Measurements from ENCODE around the gene CISTR. TPM values are rescaled to one million over a fixed set of nuclear protein-coding genes. Genes with fewer than 3 reads are reported as not detected.
"Not testable (repeated sequence)": the region's sequence is repeated elsewhere in the genome, so short reads cannot be mapped to it uniquely, and the experiment has no call there.

CISTR gene
- total RNA-seq, 1 experiment from 2014 or later: not detected

- Histone ChIP-seq H3K4me3 (no peak overlapping the region), H3K27ac (no peak overlapping the region), H3K27me3 (peaks cover 7% of the 10 kb centered on the region; the same call in 1 of the 2 replicates), H3K9me3 (replicated peaks) (no peaks in the 10 kb centered on the region), H3K36me3 (no peaks in the 10 kb centered on the region), H3K4me1 (no peaks in the 10 kb centered on the region)
- DNase-seq: no peak
Observed at GRCh38 chr12:53777412-53777811, 25.6 kb upstream of the CISTR start.

GRCh38 chr12:53776872-53777271 lies 25.1 kb upstream of the CISTR start:
- Histone ChIP-seq H3K4me1 (no peaks in the 10 kb centered on the region), H3K9me3 (replicated peaks) (no peaks in the 10 kb centered on the region), H3K27ac (no peak overlapping the region), H3K4me3 (no peak overlapping the region), H3K27me3 (peaks cover 10% of the 10 kb centered on the region; the same call in 1 of the 2 replicates), H3K36me3 (no peaks in the 10 kb centered on the region)
- no peak for DNase-seq

DNA sequence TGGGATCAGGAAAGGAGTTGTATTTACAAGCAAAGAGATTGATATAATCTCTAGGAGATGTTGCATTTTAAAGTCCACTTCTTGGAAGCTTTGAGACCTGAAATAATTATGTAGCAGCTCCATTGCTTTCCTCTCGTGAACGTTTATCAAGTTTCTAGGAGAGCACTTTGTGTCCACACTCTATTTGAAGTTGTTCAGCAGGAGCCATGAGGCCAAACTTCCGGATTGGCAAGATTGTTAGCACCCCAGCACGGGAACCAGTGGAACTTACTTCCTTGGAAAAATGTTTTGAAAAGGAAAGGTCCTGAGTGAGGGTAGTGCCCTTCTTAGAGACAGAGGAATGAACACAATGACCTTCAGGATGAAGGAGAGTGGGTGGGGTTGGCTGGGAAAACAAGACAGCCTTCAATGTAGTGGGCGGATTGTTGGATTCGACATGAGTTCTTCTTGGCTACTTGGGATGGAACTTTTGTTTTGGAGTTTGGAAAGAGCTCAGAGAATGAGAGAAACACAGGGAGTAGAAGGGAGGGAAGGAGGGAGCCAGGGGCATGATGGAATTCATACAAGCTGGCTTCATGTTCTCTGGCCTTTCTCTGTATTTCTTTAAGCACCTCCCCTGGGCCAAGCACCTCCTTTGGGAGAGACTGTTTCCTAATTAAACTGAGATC lies 23.8 kb upstream of the CISTR start:
- no peaks in the 10 kb centered on the region for H3K4me1 ChIP-seq
- H3K27me3 ChIP-seq: peaks cover 10% of the 10 kb centered on the region; the same call in 1 of the 2 replicates
- H3K4me3 ChIP-seq: no peak overlapping the region
- no peak for DNase-seq
- no peaks in the 10 kb centered on the region for H3K9me3 ChIP-seq (replicated peaks)
- no peaks in the 10 kb centered on the region for H3K36me3 ChIP-seq
- H3K27ac ChIP-seq: no peak overlapping the region

DNA sequence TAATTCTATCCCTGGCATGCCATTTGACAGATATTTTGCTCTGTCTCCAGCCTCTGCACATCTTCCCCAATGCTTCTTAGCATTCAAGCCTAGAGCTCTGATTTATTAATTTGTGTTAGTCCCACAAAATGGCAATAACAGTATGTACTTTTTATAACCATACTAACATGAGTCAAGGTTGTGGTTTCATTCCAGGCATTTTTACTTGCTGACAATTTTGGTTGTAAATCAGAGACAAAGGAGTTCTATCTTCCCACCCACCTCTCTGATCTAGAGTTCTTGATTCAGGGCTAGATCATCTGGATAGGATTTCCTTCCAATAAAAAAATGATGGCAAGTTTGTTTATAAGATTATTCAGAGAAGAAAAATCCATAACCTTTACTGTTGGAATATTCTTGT lies 18.5 kb upstream of the CISTR start:
- Histone ChIP-seq H3K27me3 (peaks cover 12% of the 10 kb centered on the region; the same call in 1 of the 2 replicates), H3K27ac (no peak overlapping the region), H3K4me1 (no peaks in the 10 kb centered on the region; the same call in 1 of the 2 replicates), H3K36me3 (no peaks in the 10 kb centered on the region), H3K4me3 (no peak overlapping the region), H3K9me3 (replicated peaks) (no peaks in the 10 kb centered on the region)
- DNase-seq: no peak

DNA sequence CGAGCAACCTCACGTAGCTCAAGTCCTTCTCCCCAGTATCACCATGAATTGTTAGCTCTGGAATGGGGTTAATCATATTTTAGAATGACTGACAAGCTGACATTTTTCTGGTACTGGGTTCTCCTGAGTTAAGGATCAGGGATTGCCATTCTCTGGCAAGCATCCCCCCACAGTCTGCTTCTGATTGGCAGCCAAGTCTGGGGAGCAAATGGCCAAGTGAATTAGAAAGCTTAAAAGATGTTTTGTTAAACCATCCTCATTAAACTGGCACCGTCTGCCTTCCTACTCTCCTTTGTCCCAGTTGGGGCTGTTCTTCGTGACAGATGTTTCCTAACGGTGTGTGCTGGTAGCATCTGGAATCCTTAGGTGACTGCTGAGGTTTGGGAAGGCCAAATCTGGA lies 17.2 kb upstream of the CISTR start:
- no peak overlapping the region for H3K4me3 ChIP-seq
- no peaks in the 10 kb centered on the region; the same call in 1 of the 2 replicates for H3K4me1 ChIP-seq
- peaks cover 16% of the 10 kb centered on the region; the same call in 1 of the 2 replicates for H3K27me3 ChIP-seq
- DNase-seq: no peak
- H3K9me3 ChIP-seq (replicated peaks): no peaks in the 10 kb centered on the region
- H3K36me3 ChIP-seq: no peaks in the 10 kb centered on the region
- H3K27ac ChIP-seq: no peak overlapping the region

DNA sequence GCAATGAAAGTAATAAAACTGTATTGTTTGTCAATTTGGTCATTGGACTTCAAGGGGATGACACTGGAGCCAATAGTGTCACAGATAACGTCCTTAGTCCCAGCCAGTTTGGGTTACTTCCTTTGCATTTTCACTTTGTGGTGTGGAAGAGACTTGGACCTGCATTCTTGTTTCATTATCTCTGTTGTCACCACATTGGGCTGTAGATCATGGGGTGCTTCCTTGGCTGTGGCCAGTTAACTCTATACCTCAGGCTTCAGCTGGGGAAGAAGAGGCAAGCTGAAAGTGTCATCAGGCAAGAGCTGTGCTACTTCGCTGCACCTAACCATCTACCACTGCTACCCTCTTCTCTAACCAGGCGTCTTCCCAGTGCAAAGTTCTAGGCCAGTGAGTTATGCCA lies 15.1 kb upstream of the CISTR start:
- no peak overlapping the region for H3K27ac ChIP-seq
- DNase-seq: no peak
- H3K9me3 ChIP-seq (replicated peaks): no peaks in the 10 kb centered on the region
- H3K4me3 ChIP-seq: no peak overlapping the region
- H3K36me3 ChIP-seq: no peaks in the 10 kb centered on the region
- H3K27me3 ChIP-seq: peaks cover 13% of the 10 kb centered on the region; the same call in 1 of the 2 replicates
- no peaks in the 10 kb centered on the region; the same call in 1 of the 2 replicates for H3K4me1 ChIP-seq

GRCh38 chr12:53765891-53766290 lies 14.1 kb upstream of the CISTR start:
- Histone ChIP-seq H3K36me3 (no peaks in the 10 kb centered on the region), H3K4me3 (no peak overlapping the region), H3K27ac (no peak overlapping the region), H3K4me1 (no peaks in the 10 kb centered on the region; the same call in 1 of the 2 replicates), H3K9me3 (replicated peaks) (no peaks in the 10 kb centered on the region), H3K27me3 (peaks cover 13% of the 10 kb centered on the region; the same call in 1 of the 2 replicates)
- DNase-seq: no peak

DNA sequence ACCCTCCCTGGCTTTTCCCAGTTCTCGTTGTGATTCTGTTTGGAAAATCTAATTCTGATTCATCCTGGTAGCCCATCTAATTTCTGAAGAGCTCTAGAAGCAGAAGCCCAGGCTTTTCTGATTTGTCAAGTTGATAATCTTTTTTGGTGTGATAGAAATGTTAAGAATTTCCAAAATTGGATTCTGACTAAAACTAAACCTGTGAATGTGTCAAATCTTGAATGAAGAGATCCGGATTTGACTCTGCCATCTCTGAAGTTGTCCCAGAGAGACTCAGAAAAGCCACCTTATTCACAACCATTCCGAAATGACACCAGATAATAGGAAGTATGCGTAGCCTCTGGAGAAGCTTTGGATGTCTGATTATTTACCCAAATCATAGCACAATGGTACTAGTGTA lies 12.8 kb upstream of the CISTR start:
- Histone ChIP-seq H3K27ac (no peak overlapping the region), H3K4me3 (no peak overlapping the region), H3K4me1 (no peaks in the 10 kb centered on the region), H3K36me3 (no peaks in the 10 kb centered on the region), H3K9me3 (replicated peaks) (no peaks in the 10 kb centered on the region), H3K27me3 (peaks cover 13% of the 10 kb centered on the region; the same call in 1 of the 2 replicates)
- no peak for DNase-seq

GRCh38 chr12:53762793-53763192 lies 11.0 kb upstream of the CISTR start:
- DNase-seq; H3K4me3 ChIP-seq; H3K9me3 ChIP-seq (replicated peaks); H3K27ac ChIP-seq; H3K36me3 ChIP-seq; H3K4me1 ChIP-seq: not testable (repeated sequence)
- H3K27me3 ChIP-seq: peaks cover 13% of the 10 kb centered on the region

- H3K4me1 ChIP-seq: no peaks in the 10 kb centered on the region
- no peak for DNase-seq
- H3K9me3 ChIP-seq (replicated peaks): no peaks in the 10 kb centered on the region
- H3K4me3 ChIP-seq: no peak overlapping the region
- H3K36me3 ChIP-seq: no peaks in the 10 kb centered on the region
- H3K27me3 ChIP-seq: peaks cover 15% of the 10 kb centered on the region
- H3K27ac ChIP-seq: no peak overlapping the region
Observed at GRCh38 chr12:53761306-53761705, 9.5 kb upstream of the CISTR start.

DNA sequence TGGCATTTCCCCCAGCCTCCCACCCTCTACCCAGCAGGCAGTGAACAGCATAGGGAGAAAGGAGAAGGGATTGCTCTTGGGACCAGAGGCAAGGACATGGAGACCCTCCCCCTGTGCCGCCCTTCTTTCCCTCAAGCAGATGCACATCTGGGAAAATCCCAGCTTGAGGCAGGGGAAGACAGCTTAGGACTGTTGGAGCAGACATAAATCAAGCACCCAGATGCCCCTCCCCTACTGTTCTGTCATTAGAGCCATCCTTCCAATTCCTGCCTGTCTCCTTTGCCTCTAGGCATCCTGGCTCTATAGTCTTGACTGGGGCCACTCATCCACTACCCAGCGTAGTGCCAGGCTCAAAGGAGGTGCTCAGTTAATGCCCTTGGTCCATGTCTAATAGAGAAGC lies 7.5 kb upstream of the CISTR start:
- H3K36me3 ChIP-seq: no peaks in the 10 kb centered on the region
- peaks cover 6% of the 10 kb centered on the region for H3K27me3 ChIP-seq
- H3K9me3 ChIP-seq (replicated peaks): no peaks in the 10 kb centered on the region
- DNase-seq: no peak
- H3K4me1 ChIP-seq: no peaks in the 10 kb centered on the region
- H3K4me3 ChIP-seq: no peak overlapping the region
- H3K27ac ChIP-seq: no peak overlapping the region

GRCh38 chr12:53758730-53759103 lies 6.9 kb upstream of the CISTR start:
- Histone ChIP-seq H3K9me3 (replicated peaks) (no peaks in the 10 kb centered on the region), H3K4me1 (no peaks in the 10 kb centered on the region), H3K36me3 (no peaks in the 10 kb centered on the region), H3K27me3 (peaks cover 6% of the 10 kb centered on the region), H3K4me3 (no peak overlapping the region), H3K27ac (no peak overlapping the region)
- DNase-seq: no peak

- no peaks in the 10 kb centered on the region for H3K9me3 ChIP-seq (replicated peaks)
- no peaks in the 10 kb centered on the region for H3K4me1 ChIP-seq
- H3K27me3 ChIP-seq: peaks cover 6% of the 10 kb centered on the region
- no peaks in the 10 kb centered on the region for H3K36me3 ChIP-seq
- H3K27ac ChIP-seq: no peak overlapping the region
- no peak for DNase-seq
- H3K4me3 ChIP-seq: no peak overlapping the region
Observed at GRCh38 chr12:53758081-53758729, 6.4 kb upstream of the CISTR start.

GRCh38 chr12:53757101-53757770 lies 5.5 kb upstream of the CISTR start:
- H3K4me1 ChIP-seq: no peaks in the 10 kb centered on the region
- H3K9me3 ChIP-seq (replicated peaks): no peaks in the 10 kb centered on the region
- H3K27ac ChIP-seq: no peak overlapping the region
- no peaks in the 10 kb centered on the region for H3K36me3 ChIP-seq
- DNase-seq: peak; percentile 61 to 80
- H3K4me3 ChIP-seq: peak overlapping the region; percentile 15; the same call in 1 of the 2 replicates
- peaks cover 10% of the 10 kb centered on the region for H3K27me3 ChIP-seq
